Measurements from ENCODE around the gene ERC2.

- TF ChIP-seq POLR2A (IDR thresholded peaks at IDR 0.05) (no peak), CTCF (IDR thresholded peaks at IDR 0.05) (no peak)
Measured at GRCh38 chr3:56339671-56340070, 128.6 kb downstream of the ERC2 start.

Measured in ovary (tissue), 3 donors.